BLaER1 treated with 17β-estradiol and CSF1 and Interleukin-3, amounts not matched to agents 10 nM and 100 nM (cell line): ENCODE data around the gene DGAT2.

Experiments
- H3K27ac ChIP-seq, 11 experiments: shearing (Covaris generic); formaldehyde crosslinking; 2 replicates each; pipeline ENCODE4 v1.8.1; 2022
- H3K27me3 ChIP-seq, 11 experiments: shearing (Covaris generic); formaldehyde crosslinking; 2 replicates each; pipeline ENCODE4 v1.8.1; 2022
- H3K36me3 ChIP-seq, 11 experiments: shearing (Covaris generic); formaldehyde crosslinking; 2 replicates each; pipeline ENCODE4 v1.8.1; 2022
- H3K4me1 ChIP-seq, 10 experiments: shearing (Covaris generic); formaldehyde crosslinking; 2 replicates each; pipeline ENCODE4 v1.8.1; 2022
- H3K4me2 ChIP-seq, 11 experiments: shearing (Covaris generic); formaldehyde crosslinking; 2 replicates each; pipeline ENCODE4 v1.8.1; 2022
- H3K4me3 ChIP-seq, 10 experiments: shearing (Covaris generic); formaldehyde crosslinking; 2 replicates each; pipeline ENCODE4 v1.8.1; 2022
- H3K9ac ChIP-seq, 11 experiments: shearing (Covaris generic); formaldehyde crosslinking; 2 replicates each; pipeline ENCODE4 v1.8.1; 2022
- H3K9me3 ChIP-seq, 11 experiments: shearing (Covaris generic); formaldehyde crosslinking; replicated peaks in 1 of 11; 2 replicates each; pipeline ENCODE4 v1.8.1; 2022
- H4K20me1 ChIP-seq, 11 experiments: shearing (Covaris generic); formaldehyde crosslinking; 2 replicates each; pipeline ENCODE4 v1.8.1; 2022
- Cebpa-rat ChIP-seq, 11 experiments: shearing (Covaris generic); IDR thresholded peaks; 2 replicates each; pipeline ENCODE4 v1.8.1; 2022

The DGAT2 gene

GRCh38 chr11:75839851-75840250 is 71.3 kb downstream of the DGAT2 start:
- peaks cover 6 to 27% (median 13%) of the 10 kb centered on the region in 11 experiments; a peak in 17 of 22 replicates for H3K36me3 ChIP-seq

DNA sequence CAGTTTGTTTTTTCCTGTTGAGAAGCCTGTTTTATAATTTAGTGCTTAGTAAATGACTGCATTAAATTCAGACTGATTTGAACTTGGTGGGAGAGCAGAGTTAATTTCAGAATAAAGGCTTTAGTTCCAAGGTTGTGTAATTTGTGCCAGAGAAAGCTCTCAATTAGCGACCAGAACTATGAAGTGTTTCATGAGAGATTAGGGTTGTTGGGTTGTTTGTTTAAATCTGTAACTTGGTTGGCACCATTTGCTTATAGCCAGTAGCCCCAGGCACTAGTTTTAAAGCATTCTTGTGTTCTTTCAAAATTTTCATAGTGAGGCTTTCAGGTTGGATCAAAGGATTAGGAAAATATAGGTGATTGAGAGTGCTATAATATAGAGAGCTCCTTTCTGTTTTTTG is 71.9 kb downstream of the DGAT2 start:
- Histone ChIP-seq H3K9ac (no peak overlapping the region), H3K4me2 (no peak overlapping the region), H3K27ac (no peak overlapping the region), H3K36me3 (peaks cover 6 to 32% (median 13%) of the 10 kb centered on the region in 11 experiments; a peak in 17 of 22 replicates), H4K20me1 (peaks cover 0 to 58% (median 10%) of the 10 kb centered on the region in 11 experiments; a peak in 10 of 22 replicates), H3K4me1 (peaks cover 0 to 24% (median 7%) of the 10 kb centered on the region in 10 experiments; a peak in 13 of 20 replicates), H3K27me3 (no peaks in the 10 kb centered on the region), H3K9me3 (peaks cover 0 to 20% (median 5%) of the 10 kb centered on the region in 11 experiments; a peak in 12 of 22 replicates), H3K4me3 (no peak overlapping the region)
- TF ChIP-seq Cebpa-rat (IDR thresholded peaks at IDR 0.05), result no peak

More at GRCh38 chr11:75839851-75840250, 71.3 kb downstream of the DGAT2 start:
- no peak overlapping the region for H3K4me2 ChIP-seq
- no peak for TF ChIP-seq Cebpa-rat (IDR thresholded peaks at IDR 0.05)
- H3K27ac ChIP-seq, result no peak overlapping the region
- H3K9ac ChIP-seq, result no peak overlapping the region
- H3K4me1 ChIP-seq, result peaks cover 4 to 25% (median 8%) of the 10 kb centered on the region in 10 experiments; a peak in 15 of 20 replicates
- peaks cover 0 to 13% (median 4%) of the 10 kb centered on the region in 11 experiments; a peak in 9 of 22 replicates for H3K9me3 ChIP-seq
- peaks cover 0 to 61% (median 10%) of the 10 kb centered on the region in 11 experiments; a peak in 10 of 22 replicates for H4K20me1 ChIP-seq
- no peaks in the 10 kb centered on the region for H3K27me3 ChIP-seq
- H3K4me3 ChIP-seq, result no peak overlapping the region

GRCh38 chr11:75841739-75842138 is 73.2 kb downstream of the DGAT2 start:
- no peak overlapping the region for H3K4me2 ChIP-seq
- H4K20me1 ChIP-seq, result peaks cover 0 to 49% (median 4%) of the 10 kb centered on the region in 11 experiments; a peak in 10 of 22 replicates
- H3K4me3 ChIP-seq, result no peak overlapping the region
- H3K9ac ChIP-seq, result no peak overlapping the region
- H3K27me3 ChIP-seq, result no peaks in the 10 kb centered on the region
- H3K4me1 ChIP-seq, result peaks cover 0 to 12% (median 0%) of the 10 kb centered on the region in 10 experiments; a peak in 7 of 20 replicates
- no peak for TF ChIP-seq Cebpa-rat (IDR thresholded peaks at IDR 0.05)
- peaks cover 6 to 35% (median 14%) of the 10 kb centered on the region in 11 experiments; a peak in 19 of 22 replicates for H3K36me3 ChIP-seq
- no peak overlapping the region for H3K27ac ChIP-seq
- peaks cover 0 to 22% (median 5%) of the 10 kb centered on the region in 11 experiments; a peak in 13 of 22 replicates for H3K9me3 ChIP-seq

- no peaks in the 10 kb centered on the region for H3K27me3 ChIP-seq
- H3K27ac ChIP-seq, result no peak overlapping the region
- H3K9me3 ChIP-seq, result peaks cover 0 to 30% (median 8%) of the 10 kb centered on the region in 11 experiments; a peak in 13 of 22 replicates
- no peak overlapping the region for H3K4me3 ChIP-seq
- H3K36me3 ChIP-seq, result peaks cover 0 to 29% (median 15%) of the 10 kb centered on the region in 11 experiments; a peak in 13 of 22 replicates
- H3K4me2 ChIP-seq, result no peak overlapping the region
- H3K9ac ChIP-seq, result no peak overlapping the region
- peaks cover 0 to 9% (median 6%) of the 10 kb centered on the region in 10 experiments; a peak in 16 of 20 replicates for H3K4me1 ChIP-seq
- no peak for TF ChIP-seq Cebpa-rat (IDR thresholded peaks at IDR 0.05)
- peaks cover 4 to 39% (median 8%) of the 10 kb centered on the region in 11 experiments; a peak in 10 of 22 replicates for H4K20me1 ChIP-seq
Measured at GRCh38 chr11:75845324-75845723, 76.7 kb downstream of the DGAT2 start.

- TF ChIP-seq Cebpa-rat (IDR thresholded peaks at IDR 0.05), result no peak
- Histone ChIP-seq H3K4me3 (no peak overlapping the region), H3K4me1 (peaks cover 0 to 18% (median 14%) of the 10 kb centered on the region in 10 experiments; a peak in 16 of 20 replicates), H3K27me3 (no peaks in the 10 kb centered on the region), H3K4me2 (peak overlapping the region in 4 of 11 experiments; percentile 1 to 49 (median 24); a peak in 2 of 22 replicates), H3K27ac (no peak overlapping the region), H3K9ac (no peak overlapping the region), H4K20me1 (peaks cover 4 to 38% (median 17%) of the 10 kb centered on the region in 11 experiments; a peak in 10 of 22 replicates), H3K9me3 (peaks cover 0 to 23% (median 6%) of the 10 kb centered on the region in 11 experiments; a peak in 11 of 22 replicates), H3K36me3 (peaks cover 26 to 53% (median 34%) of the 10 kb centered on the region in 11 experiments)
Measured at GRCh38 chr11:75849894-75850293, 81.3 kb downstream of the DGAT2 start.

GRCh38 chr11:75850787-75851186 is 82.2 kb downstream of the DGAT2 start:
- TF ChIP-seq Cebpa-rat (IDR thresholded peaks at IDR 0.05), result no peak
- Histone ChIP-seq H3K9ac (no peak overlapping the region), H3K4me1 (peaks cover 0 to 18% (median 14%) of the 10 kb centered on the region in 10 experiments; a peak in 16 of 20 replicates), H3K27me3 (no peaks in the 10 kb centered on the region), H3K27ac (no peak overlapping the region), H3K4me2 (peak overlapping the region in 2 of 11 experiments; percentile 16 to 49; a peak in 4 of 22 replicates), H3K9me3 (peaks cover 0 to 16% (median 0%) of the 10 kb centered on the region in 11 experiments; a peak in 2 of 22 replicates), H4K20me1 (peaks cover 4 to 34% (median 17%) of the 10 kb centered on the region in 11 experiments; a peak in 10 of 22 replicates), H3K4me3 (no peak overlapping the region), H3K36me3 (peaks cover 26 to 53% (median 37%) of the 10 kb centered on the region in 11 experiments)
